ENCODE data around the gene CUL4A.

CUL4A gene

DNA sequence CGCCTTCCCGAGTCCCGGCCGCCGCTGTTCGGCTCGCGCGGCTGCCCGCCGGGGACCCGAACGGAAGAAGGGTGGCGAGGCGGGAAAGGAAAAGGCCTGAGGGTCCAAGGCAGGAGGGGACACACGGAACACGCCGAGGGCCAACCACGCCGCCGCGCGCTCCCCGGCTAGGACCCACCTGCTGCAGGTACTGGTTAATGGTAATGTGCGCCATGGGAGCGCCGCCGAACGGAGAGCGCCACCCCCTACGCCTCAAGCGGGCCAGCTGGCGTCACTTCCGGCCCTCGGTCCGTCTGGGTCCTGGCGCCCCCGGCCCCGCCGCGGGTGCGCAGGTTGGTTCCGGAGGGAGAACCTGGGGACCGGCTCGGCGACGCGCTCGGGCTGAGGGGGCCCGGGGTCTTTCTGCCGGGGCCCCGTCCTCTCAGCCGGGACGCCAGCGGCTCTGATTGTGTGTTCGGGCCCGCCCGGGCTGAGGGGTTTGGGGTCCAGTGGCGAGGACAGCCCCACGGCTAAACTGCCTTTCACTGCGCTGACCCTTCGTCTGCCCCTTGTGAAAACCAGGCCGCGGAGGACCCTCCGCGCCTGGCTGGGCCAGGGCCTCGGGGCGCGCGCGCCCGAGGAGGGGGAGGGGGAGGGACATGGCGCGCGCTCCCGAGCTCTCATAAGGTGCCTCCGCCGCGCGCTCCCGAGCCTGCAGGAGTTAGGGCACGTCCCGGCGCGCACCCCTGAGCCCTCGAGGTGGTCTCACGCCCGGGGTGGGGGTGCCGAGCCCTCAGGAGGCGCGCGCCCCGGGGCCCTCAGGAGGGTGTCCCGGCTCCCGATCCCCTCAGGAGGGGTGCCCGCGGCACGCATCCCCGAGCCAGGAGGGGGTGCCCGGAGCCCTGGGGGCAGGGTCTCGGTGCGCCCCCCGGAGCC is 735 bp upstream of the CUL4A start, which contains the start of gene PCID2:
TSS of gene PCID2 (minus strand) at position 249 of the 915 bp plus-strand sequence. CDS start at position 214, 35 bp downstream.
- peak; percentile 95 to 97 for DNase-seq
- TF ChIP-seq POLR2A (IDR thresholded peaks at IDR 0.05; ENCODE audit: low read length) (peak; percentile 91), GATA1 (IDR thresholded peaks at IDR 0.05; ENCODE audit: low read depth, low read length) (no peak)

GRCh38 chr13:113209759-113210421 is 477 bp downstream of the CUL4A start:
- TF ChIP-seq POLR2A (IDR thresholded peaks at IDR 0.05; ENCODE audit: low read length) (peak; percentile 43), GATA1 (IDR thresholded peaks at IDR 0.05; ENCODE audit: low read depth, low read length) (no peak)
- DNase-seq = peak; percentile 83 to 85

DNA sequence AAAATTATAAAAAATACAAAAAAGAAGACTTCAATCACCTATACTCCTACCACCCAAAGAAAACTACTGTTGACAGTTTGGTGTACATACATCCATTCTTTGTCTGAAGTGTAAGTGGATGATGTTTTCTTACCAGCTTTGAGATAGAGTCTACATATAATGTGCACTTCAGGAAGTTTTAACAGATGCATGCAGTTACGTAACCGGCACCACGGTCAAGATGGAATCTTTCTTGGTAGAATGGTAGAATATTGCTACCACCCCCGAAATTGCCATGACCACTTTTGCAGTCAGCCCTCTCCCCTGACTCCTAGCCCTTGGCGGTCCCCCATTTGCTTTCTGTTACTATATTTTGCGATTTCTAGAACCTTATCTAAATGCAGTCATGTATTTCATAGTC is 1.4 kb downstream of the CUL4A start:
- DNase-seq = peak; percentile 37 to 46
- TF ChIP-seq POLR2A (IDR thresholded peaks at IDR 0.05; ENCODE audit: low read length) = no peak
- no peak for TF ChIP-seq GATA1 (IDR thresholded peaks at IDR 0.05; ENCODE audit: low read depth, low read length)

DNA sequence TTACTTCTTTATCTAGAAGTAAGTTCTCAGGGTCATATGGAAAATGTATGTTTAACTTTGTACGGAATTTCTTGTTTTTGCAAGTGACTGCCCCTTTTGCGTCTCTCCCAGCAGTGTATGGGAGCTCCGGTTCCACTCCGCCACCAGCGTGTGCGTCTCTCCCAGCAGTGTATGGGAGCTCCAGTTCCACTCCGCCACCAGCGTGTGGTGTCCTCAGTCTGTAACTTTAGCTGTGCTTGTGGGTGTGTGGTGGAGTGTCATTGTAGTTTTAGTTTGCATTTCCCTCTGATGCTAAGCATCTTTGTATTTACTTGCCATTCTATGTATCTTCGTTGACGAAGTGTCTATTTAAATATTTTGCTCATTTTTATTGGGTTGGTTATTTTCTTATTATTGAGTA is 2.4 kb downstream of the CUL4A start:
- peak; percentile 67 to 76 for DNase-seq
- TF ChIP-seq POLR2A (IDR thresholded peaks at IDR 0.05; ENCODE audit: low read length) (no peak), GATA1 (IDR thresholded peaks at IDR 0.05; ENCODE audit: low read depth, low read length) (no peak)

DNA sequence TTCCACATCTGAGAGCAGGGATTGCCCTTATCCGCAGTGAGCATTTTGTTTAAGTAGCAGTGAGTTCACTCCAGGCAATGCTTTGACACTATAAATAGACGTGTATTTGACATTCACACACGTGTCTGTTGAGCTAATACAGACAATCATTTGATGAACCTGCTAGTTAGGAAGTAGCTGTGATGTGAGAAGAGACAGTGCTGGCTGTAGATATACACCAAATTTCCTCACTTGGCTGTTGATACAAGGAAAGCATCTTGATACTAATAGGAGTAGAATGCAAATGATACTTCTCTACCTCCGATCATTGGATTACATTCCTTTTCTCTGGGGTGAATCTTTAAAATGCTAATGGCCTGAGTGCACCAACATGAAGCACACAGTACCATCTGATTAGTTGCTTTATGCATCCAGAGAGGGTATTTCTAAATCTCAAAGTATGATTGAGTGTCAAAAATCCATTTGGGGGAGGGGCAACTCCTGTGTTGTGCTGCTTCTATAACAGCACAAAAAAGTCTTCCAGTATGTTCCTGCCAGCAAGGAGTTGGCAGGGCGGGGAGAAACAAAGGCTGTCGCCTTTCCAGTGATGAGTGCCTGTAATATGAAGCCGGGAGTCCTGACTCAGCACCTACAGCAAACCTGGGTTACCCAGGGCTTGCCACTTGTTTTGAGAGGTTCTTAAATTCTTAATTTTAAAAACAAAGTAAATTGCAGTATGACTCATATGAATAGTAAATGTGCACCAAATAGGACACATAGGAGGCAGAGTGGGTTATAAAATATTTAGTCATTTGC is 7.0 kb downstream of the CUL4A start:
- DNase-seq = peak; percentile 20 to 56
- no peak for TF ChIP-seq GATA1 (IDR thresholded peaks at IDR 0.05; ENCODE audit: low read depth, low read length)
- no peak for TF ChIP-seq POLR2A (IDR thresholded peaks at IDR 0.05; ENCODE audit: low read length)

DNA sequence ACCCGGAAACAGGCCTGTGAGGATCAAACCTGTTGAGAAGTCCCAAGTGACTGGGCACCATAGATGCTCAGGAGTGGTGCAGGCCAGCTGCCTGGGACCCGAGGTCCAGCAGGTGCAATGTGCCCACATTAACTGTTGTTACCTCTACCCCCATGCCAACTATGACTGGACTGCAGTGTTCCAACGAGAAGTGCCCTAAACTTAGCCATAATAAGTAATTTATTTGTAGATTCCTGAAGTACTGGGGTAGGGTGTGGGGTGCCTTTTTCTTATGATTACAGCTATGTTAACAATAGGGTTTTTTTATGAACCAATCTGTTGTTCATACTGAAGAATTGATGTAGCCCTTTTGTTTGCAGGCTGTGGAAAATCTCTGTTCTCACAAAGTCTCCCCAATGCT is 9.2 kb downstream of the CUL4A start:
- DNase-seq = no peak
- TF ChIP-seq POLR2A (IDR thresholded peaks at IDR 0.05; ENCODE audit: low read length) (no peak), GATA1 (IDR thresholded peaks at IDR 0.05; ENCODE audit: low read depth, low read length) (no peak)

DNA sequence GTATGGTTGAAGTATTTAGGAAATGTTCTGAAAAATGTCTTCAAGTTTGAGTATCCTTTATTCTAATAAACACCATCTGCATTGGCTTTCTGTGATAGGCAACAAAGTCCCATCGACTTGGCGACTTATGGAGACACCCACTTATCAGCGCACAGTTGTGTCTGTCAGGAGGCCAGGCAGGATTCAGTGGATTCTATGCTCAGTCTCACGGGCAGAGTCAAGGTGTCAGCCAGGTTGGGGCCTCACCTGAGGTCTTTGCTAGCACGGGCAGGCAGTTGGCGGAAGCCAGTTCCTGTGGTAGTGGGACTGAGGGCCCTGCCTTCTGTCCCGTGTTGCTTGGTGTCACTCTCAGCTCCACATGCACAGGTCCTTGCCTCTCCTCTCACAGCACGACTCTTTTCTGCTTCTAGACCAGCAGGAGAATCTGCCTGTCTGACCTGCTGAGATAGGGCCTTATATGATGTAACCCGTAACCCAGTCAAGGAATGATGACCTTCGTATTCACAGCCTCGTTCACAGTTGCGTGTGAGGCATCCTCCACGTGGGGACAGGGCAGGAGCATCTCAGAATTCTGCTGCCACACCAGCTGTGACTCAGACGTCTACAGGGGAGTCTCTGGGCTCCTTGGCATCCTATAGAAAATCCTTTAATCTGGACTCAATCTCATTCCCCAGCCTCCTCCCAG is 10.0 kb downstream of the CUL4A start:
- TF ChIP-seq POLR2A (IDR thresholded peaks at IDR 0.05; ENCODE audit: low read length) (no peak), GATA1 (IDR thresholded peaks at IDR 0.05; ENCODE audit: low read depth, low read length) (no peak)
- DNase-seq = peak; percentile 87 to 88

DNA sequence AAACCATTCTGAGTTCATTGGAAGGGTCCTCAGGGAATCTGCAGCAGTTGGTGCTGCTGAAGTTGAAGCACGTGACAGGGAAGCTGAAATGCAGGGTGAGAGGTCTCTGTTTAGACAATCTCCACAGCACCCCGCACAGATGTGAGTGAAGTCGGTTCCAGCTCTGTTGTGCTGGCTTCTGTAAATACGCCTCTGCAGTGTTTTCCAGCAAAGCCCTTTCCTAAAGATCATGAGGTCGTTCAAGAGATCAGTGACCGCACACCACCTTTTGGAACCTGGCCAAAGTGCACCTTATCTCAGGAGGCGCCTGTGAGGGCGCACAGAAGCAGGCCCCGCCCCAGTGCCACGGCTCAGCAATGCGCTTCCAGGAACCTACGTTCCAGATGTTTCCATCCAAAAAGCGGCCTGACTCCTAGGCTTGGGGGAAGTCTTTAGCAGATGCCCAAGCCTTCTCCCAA is 10.8 kb downstream of the CUL4A start:
- TF ChIP-seq GATA1 (IDR thresholded peaks at IDR 0.05; ENCODE audit: low read depth, low read length) (no peak), POLR2A (IDR thresholded peaks at IDR 0.05; ENCODE audit: low read length) (no peak)
- DNase-seq = peak; percentile 96 to 97

- DNase-seq = peak; percentile 30 to 51
- TF ChIP-seq GATA1 (IDR thresholded peaks at IDR 0.05; ENCODE audit: low read depth, low read length) = no peak
- no peak for TF ChIP-seq POLR2A (IDR thresholded peaks at IDR 0.05; ENCODE audit: low read length)
Measured at GRCh38 chr13:113220877-113221276, 11.5 kb downstream of the CUL4A start.

GRCh38 chr13:113223070-113223469 is 13.7 kb downstream of the CUL4A start:
- DNase-seq = no peak
- TF ChIP-seq POLR2A (IDR thresholded peaks at IDR 0.05; ENCODE audit: low read length) (no peak), GATA1 (IDR thresholded peaks at IDR 0.05; ENCODE audit: low read depth, low read length) (no peak)

GRCh38 chr13:113224486-113224885 is 15.1 kb downstream of the CUL4A start:
- DNase-seq = no peak
- no peak for TF ChIP-seq GATA1 (IDR thresholded peaks at IDR 0.05; ENCODE audit: low read depth, low read length)
- no peak for TF ChIP-seq POLR2A (IDR thresholded peaks at IDR 0.05; ENCODE audit: low read length)

- TF ChIP-seq GATA1 (IDR thresholded peaks at IDR 0.05; ENCODE audit: low read depth, low read length) (no peak), POLR2A (IDR thresholded peaks at IDR 0.05; ENCODE audit: low read length) (no peak)
- DNase-seq = no peak
Measured at GRCh38 chr13:113225515-113225914, 16.1 kb downstream of the CUL4A start.

GRCh38 chr13:113226873-113227450 is 17.5 kb downstream of the CUL4A start:
- no peak for TF ChIP-seq POLR2A (IDR thresholded peaks at IDR 0.05; ENCODE audit: low read length)
- TF ChIP-seq GATA1 (IDR thresholded peaks at IDR 0.05; ENCODE audit: low read depth, low read length) = no peak
- DNase-seq = no peak

Data from erythroblast (primary cell).